Middle frontal gyrus (tissue), 1 donor: ENCODE results near the gene RIBC2.
"Not testable (repeated sequence)": the region's sequence is repeated elsewhere in the genome, so short reads cannot be mapped to it uniquely, and the experiment has no call there.

Experiments
- DNase-seq: peaks from one replicate; pipeline ENCODE4 v3.0.0-alpha.2; 2015; ENCODE audit warnings: low spot score; ENCODE audit errors: extremely low spot score

RIBC2 gene

GRCh38 chr22:45413368-45414211 is at the start of gene RIBC2, which contains the start of gene SMC1B:
Gene RIBC2, plus strand, starts transcription at chr22:45413693. Its CDS starts 194 bp downstream, at chr22:45413887.
Gene SMC1B, minus strand, starts transcription at chr22:45413599. Its CDS starts 32 bp downstream, at chr22:45413567.
- DNase-seq: peak; percentile 45

- no peak for DNase-seq
Observed at GRCh38 chr22:45366713-45367112, 46.8 kb upstream of the RIBC2 start.

- DNase-seq: not testable (repeated sequence)
Observed at GRCh38 chr22:45373592-45373991, 39.9 kb upstream of the RIBC2 start.

- DNase-seq: no peak
Observed at GRCh38 chr22:45376009-45376408, 37.5 kb upstream of the RIBC2 start.

- DNase-seq: no peak
Observed at GRCh38 chr22:45376703-45377102, 36.8 kb upstream of the RIBC2 start.

GRCh38 chr22:45381348-45381747 is 32.1 kb upstream of the RIBC2 start:
- no peak for DNase-seq

GRCh38 chr22:45389546-45389945 is 23.9 kb upstream of the RIBC2 start:
- DNase-seq: no peak

- DNase-seq: no peak
Observed at GRCh38 chr22:45397806-45398205, 15.7 kb upstream of the RIBC2 start.

GRCh38 chr22:45398214-45398613 is 15.3 kb upstream of the RIBC2 start:
- DNase-seq: no peak

- DNase-seq: no peak
Observed at GRCh38 chr22:45399712-45400445, 13.6 kb upstream of the RIBC2 start.

- DNase-seq: no peak
Observed at GRCh38 chr22:45402466-45402985, 11.0 kb upstream of the RIBC2 start.

- no peak for DNase-seq
Observed at GRCh38 chr22:45407793-45408192, 5.7 kb upstream of the RIBC2 start.

GRCh38 chr22:45413013-45413367 is 503 bp upstream of the RIBC2 start:
- DNase-seq: no peak

- DNase-seq: no peak
Observed at GRCh38 chr22:45418056-45418769, 4.7 kb downstream of the RIBC2 start.

- no peak for DNase-seq
Observed at GRCh38 chr22:45418770-45419138, 5.3 kb downstream of the RIBC2 start.

- DNase-seq: no peak
Observed at GRCh38 chr22:45420011-45420410, 6.5 kb downstream of the RIBC2 start.

GRCh38 chr22:45420539-45420938 is 7.0 kb downstream of the RIBC2 start:
- DNase-seq: no peak

- no peak for DNase-seq
Observed at GRCh38 chr22:45421349-45422055, 8.0 kb downstream of the RIBC2 start.

GRCh38 chr22:45422237-45422983 is 8.9 kb downstream of the RIBC2 start:
- DNase-seq: no peak

- no peak for DNase-seq
Observed at GRCh38 chr22:45423524-45423923, 10.0 kb downstream of the RIBC2 start.
